IPS DF 4.7 (cell line): ENCODE results near the gene CYB5A.
"Not testable (repeated sequence)": the region's sequence is repeated elsewhere in the genome, so short reads cannot be mapped to it uniquely, and the experiment has no call there.

ENCODE experiments used
- DNase-seq: peaks from one replicate; pipeline ENCODE4 v3.0.0-alpha.2; 2013; ENCODE audit warnings: low spot score; ENCODE audit errors: extremely low read depth

The CYB5A gene, protein sequence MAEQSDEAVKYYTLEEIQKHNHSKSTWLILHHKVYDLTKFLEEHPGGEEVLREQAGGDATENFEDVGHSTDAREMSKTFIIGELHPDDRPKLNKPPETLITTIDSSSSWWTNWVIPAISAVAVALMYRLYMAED

DNA sequence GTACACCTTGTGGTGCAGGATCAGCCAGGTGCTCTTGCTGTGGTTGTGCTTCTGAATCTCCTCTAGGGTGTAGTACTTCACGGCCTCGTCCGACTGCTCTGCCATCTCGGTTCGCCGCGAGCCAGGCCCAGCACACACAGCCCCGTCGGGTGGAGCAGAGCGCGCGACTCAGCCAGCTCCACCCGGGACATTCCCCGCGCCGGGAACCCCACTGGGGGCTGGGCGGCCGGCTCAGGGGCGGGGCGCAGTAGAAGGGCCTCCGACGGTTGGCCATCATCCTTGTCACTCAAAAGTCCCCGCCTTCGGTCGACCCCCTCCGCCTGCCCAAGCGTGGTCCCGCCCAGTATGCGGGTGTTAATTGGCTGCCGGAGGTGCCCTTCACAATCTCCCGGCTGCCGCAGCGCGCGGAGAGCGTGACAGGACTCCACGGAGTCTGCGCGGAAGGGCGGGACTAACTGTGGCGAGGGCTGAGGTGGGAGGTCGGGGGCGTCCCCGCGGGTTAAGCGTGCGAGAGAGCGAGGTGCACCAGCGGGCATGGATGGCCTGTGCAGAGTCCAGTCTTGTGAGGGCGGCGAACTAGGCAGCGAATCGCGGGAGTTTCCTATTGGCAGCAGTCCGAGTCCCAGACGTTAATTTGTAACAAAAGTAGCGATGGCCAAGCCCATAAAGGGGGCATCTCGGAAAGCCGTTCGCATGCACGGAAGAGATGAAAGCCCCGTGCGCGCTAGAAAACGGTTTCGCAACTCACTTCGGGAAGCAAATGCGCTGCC lies at the start of gene CYB5A:
Gene CYB5A (minus strand): TSS at position 193 of the 770 bp plus-strand sequence. CDS start 88 bp downstream, at position 105.
- DNase-seq = peak; percentile 72

DNA sequence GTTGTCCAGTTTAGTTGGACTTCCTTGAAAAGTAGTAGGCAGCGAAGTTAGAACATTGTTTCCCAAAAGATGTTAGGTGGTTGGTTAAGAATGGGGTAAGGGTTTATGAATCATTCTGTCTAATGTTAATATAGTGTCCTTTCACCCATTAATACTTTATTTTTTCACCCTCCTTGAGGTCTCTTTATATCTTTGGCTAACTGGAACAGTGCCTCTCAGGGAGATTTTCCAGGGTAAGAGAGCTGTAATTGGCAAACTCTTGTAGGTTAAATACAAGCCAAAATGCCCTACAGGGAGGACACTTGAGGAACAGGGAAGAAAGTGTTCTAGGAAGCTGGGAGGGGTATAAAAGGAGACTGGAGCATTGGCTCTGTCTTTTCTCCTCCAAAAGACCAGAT lies 46.1 kb upstream of the CYB5A start:
- DNase-seq = no peak

DNA sequence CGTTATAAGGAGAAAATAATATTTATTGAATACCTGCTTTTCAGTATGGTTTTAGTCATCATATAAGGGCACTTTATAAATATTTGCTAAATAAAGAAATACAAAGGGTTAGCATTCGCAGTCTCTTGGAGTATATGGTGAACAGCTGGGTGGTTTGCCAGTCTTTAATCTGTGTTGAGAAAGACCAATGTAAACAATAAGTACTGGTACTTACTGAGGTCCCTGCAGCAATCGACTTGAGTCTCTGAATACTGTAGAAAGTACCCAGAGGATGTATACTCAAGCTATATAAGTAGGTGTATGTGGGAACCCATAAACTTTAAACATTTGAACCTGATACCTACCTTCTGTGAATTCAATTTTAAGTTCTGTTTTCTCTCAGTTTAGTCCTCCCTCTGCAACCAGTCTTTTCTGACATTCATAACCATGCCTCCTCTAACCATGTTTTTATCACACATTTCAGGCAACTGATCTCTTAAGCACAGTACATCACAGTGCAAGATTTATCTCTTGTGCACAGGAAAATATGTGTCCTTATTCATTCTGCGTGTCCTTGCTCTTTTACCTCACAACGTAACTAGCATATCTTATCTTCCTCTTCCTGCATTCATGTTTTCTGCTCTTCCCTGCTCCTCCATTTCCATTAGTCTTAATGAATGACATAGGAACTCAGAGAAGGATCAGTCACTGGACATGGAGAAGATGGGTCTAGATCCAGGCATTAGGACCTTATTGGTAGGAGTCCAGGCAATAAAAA lies 45.6 kb upstream of the CYB5A start:
- no peak for DNase-seq

DNA sequence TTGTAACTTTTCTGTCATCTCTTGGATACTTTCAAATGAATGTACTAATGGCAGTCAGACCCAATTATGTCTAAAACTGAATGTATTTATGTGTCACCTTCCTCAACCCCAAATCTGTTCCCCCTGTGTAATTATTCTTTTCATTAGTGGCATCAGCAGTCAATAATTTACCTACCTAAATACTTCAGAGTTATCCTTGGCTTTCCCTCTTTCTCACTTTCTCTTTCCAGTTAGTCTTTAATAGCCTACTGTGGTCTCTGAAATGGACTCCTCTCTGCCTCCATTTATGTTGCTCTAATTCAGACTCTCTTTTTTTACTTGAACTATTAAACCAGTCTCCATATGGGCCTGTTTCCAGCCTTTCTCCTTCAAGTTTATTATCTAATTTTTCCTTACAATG lies 44.9 kb upstream of the CYB5A start:
- DNase-seq = no peak

DNA sequence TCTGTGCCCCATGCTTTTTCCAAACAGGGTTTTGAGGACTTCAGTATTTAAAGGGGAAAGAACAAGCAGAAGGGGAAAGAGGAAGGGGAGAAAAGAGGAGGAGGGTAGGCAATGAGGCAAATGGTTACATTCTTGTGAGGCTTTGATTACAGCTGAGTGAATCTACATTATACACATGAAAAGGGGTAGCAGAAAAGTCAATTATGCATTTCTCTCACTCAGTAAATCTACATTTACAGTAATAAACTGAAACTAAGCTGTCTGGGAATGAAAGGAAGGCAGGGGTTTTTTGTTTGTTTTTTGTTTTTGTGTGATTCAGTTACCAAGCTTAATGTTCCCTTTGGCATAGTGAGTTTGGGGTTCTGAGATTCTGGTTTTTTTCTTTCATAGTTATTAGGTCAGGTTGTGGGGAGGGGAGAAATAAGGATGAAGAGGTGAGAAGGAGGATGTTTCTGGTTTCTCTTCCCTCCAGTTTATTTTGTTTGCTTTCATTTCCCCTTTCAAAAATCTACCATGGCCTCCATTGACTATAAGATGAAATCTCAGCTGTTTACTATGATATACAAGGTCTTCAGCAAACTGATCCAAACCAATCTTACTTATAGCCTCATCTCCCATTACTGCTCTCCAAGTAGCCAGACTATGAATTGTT lies 42.6 kb upstream of the CYB5A start:
- DNase-seq = no peak

DNA sequence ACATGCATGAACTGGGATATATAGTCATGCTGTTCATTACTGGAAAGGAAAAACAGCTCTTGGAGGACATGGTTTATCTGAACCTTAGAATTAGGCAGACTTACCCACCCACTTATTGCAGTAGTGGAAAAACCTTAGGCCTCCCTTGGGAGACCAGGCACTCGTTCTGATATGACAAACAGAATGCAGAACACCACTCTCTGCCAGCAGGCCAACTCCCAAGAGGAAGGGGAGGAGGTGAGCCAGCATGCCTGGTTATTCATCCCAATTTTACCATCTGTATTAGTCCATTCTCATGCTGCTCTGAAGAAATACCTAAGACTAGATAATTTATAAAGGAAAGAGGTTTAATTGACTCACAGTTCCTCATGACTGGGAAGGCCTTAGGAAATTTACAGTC lies 41.3 kb upstream of the CYB5A start:
- no peak for DNase-seq

DNA sequence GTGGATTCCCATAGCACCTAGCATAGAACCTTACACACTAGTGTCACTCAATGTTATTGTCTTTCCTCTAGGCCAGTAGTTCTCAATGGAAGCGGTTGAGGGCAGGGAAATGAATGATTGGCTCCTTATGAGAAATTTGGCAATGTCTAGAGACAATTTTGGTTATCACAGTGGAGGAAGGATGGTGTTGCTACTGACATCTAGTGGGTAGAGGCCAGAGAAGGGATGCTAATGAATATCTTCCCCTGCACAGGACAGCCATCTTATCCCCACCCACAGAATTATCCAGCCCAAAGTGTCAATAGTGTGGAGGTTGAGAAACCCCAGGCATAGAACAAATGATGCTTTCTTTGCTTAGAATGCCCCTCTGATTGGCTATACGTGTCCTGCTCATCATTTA lies 39.6 kb upstream of the CYB5A start:
- DNase-seq = no peak

DNA sequence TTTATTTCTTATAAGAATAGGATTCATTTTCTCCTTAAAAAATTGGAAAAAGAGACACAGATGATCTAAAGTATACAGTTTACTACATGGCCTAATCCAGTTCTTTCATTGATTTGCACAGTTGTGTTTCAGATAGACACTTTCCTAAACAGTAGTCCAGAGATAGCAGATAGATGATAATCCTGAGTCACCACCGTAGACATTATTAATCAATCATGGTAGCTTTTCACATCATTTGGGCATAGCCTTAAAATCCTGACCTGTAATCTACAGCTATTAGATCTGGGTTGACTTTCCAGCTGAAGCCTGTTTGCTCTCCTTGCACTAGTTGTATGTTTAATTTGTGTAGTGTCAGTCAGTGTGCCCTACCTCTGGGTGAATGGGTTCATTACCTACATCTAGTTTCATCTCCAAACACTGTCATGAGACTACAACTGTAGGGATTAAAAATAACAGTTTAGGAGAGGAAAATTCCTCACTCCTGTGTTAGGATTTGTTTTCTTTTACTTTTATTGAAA lies 38.0 kb upstream of the CYB5A start:
- DNase-seq = no peak

DNA sequence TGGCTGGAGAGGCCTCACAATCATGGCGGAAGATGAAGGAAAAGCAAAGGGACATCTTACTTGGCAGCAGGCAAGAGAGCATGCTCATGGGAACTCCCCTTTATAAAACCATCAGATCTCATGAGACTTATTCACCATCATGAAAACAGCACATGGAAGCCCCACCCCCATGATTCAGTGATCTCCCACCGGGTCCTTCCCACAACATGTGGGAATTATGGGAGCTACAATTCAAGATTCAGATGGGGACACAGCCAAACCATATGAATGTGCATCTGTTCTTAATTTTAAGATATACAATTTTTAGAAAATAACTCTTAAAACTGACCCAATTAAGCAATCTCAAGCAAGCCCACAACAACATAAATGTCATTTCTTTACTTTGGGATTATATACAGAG lies 36.4 kb upstream of the CYB5A start:
- DNase-seq = no peak

DNA sequence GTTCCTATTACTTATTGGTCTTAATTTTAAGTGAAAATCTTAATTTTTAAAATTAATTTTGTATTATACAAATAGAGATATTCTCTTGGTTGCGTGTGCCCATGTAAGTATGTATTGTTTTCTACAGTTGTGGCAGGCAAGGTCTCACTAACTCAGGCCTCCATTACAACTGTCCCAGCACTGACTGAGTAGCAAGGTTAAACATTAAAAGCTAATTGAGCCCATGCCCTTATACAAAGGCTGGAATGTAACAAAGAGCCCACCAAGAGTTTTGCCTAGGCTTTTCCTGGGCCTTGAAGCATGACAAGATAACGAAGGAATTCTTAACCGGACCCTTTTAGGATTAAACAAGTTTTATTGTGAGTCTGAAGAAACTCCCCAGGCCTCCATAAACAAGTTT lies 35.0 kb upstream of the CYB5A start:
- not testable (repeated sequence) for DNase-seq

DNA sequence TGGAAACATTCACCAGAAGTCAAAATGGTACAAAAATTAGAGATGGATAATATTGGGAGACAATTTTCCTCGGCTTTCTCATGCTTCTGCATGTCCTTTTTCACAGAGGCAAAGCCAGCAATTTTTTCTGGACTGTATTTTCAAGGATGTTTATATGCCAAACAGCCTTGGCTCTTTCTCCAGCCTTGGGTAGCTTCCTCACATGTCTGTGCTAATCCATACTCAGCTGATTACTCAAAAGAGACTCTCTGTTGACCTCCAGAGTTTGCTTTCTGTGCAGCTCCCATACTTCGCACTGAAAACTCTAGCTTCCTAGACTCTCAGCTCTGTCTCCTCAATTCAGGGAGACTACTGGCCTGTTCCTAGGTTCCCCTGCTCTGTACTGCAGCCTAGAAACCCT lies 34.5 kb upstream of the CYB5A start:
- DNase-seq = no peak

DNA sequence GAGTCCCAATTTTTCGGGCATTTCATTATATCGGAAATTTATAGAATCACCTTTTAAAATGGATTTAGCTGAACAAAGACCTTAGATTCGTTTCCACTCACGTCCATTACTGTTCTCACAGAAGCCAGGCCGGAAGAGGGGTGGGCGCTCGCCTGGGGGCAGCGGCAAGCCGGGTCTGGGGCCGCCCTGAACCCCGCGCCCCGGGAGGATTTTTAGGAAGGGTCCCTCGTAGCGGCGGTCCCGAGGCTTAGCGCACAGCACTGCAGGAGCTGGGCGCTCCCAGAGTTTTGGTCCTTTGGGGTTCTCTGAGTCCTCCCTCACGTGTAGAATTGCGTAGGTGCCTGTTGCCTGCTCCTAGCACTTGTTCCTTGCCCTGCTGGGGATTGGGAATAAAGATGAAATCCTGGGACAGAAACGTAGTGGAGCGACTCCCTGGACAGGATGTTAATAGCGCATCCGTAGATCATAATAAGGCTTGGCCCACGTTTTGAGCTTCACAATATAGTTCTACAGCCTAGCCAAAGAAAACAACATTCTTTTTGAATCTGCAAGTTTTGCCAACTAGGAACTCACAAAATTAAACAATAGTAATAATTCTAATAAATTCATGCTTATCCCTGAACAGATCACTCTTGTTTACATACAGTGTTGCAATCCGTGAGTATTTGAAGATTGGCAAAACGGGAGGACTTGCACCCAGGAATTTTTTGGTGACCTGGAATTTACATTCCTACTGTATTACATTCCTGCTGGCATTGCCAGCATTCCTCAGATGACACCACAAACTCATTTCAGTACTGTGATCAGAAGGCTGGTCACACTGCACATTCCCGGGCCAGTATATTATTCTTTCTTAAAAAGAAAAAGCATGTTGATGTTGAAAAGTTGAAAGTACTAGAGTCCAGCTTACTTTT lies 24.8 kb upstream of the CYB5A start:
- DNase-seq = no peak

DNA sequence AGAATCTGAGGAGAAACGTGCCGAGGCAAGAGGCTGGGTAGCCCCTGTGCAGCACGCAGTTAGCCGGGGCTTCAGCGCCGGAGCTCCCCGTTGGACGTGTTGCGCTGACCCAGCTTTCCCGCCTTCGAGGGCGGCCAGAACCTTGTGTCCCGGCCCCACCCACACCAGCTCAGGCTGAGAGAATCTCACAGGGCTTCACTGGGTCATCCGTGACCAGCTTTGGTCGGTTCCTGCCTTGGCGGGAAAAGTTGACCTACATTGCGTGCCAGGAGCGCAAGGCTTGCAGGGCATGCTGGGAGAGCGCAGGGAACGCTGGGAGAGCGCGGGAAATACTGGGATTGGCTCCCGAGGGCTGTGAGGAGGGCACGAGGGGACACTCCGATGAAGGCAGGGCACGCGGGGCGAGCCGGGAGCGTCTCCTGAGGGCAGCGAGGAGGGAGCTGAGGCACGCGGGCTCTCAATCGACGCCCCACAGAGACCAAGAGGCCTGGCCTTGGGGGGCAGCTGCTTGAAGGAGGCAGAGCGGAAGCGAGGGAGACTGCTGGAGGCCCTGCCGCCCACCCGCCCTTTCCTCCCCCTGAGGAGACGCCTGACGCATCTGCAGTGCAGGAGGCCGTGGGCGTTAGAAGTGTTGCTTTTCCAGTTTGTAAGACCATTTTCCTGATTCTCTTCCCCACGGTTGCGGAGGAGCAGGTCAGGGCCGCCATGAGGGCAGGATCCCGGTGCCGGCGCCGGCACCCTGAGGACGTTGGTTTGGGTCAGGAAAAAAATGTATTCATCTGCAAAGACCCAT lies 23.9 kb upstream of the CYB5A start, which contains the start of gene C18orf63:
Gene C18orf63 (plus strand): TSS at position 376 of the 793 bp plus-strand sequence. CDS start 2,027 bp downstream, outside the sequence.
- no peak for DNase-seq

DNA sequence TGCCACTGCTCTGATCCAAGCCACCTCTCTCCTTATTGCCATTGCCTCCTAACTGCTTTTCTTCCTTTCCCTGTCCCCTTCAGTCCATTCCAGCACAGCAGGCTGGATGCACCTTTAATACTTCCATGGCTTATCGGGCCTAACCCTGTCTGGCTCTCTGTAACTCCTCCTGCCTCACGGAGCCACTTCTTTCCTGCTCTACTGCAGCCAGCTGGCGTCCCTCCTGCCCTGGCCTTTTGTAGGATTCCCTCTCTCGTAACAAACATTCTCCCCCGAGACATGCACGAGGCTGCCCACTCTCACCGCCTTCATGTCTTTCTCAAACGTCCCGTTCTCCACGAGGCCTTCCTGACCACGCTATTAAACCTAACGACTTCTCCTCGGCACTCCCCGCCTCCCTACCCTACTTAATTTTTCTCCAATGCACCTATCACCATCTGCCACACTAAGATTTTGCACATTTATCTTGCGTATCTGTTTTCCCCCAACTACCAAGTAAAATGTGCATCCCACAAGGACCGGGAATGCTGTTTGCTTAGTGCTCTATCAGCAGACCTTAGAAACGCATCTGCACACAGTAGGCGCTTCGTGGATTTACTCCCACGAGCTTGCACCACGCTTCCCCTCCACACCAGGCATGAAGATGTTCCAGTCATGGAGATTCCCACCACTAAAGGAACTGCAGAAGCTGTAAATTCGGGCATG lies 23.1 kb upstream of the CYB5A start:
- DNase-seq = no peak

DNA sequence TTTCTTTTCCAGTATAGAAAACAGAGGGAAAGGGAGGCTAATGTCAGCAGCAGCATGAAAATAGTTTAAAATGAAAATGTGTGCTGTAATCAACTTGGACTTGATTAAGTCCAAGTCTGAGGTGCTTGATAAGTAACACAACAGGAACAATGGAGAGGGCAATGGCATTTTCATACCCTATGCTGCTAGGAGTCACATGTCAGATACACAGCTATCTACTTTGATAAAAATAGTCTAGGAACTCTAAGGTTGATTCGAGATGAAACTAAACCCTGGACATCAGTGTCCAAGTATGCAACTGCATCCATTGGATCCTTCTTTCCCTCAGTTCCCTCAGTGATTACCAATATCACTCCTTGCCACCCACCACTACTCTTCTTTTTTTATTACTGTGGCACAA lies 19.2 kb upstream of the CYB5A start:
- DNase-seq = no peak

DNA sequence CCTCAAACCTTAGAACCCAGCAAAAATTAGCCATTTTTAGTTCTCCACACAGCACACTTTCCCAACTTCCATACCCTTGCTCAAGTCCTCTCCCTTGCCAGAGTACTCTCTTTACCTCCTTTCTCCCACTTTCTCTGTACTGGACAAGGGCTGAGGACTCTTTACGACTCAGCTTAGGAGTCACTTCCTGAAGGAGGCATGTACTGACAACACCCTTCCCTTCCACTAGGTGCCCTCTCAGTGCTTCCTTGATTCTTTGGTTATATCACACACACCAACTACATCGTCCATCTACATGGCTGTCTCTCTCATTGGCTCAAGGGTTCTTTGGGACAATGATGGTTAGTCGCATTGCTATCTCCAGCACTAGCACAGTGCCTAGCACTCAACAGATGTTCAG lies 18.6 kb upstream of the CYB5A start:
- no peak for DNase-seq

DNA sequence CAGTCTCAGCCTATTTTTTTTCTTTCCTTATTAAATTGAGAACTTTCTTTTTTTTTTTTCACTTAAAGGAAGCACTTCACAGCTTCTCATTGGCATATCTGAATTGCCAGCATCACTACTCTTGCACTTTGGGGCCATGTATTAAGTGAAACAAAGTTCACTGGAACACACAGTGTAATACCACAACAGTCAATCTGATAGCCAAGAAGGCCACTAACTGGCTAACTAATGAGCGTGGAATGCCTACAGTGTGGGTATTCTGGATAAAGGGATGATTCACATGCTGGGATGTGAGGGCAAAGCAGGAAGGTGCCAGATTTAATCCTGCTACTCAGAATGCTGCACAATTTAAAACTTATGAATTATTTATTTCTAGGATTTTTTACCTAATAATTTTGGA lies 12.2 kb upstream of the CYB5A start:
- DNase-seq = no peak

DNA sequence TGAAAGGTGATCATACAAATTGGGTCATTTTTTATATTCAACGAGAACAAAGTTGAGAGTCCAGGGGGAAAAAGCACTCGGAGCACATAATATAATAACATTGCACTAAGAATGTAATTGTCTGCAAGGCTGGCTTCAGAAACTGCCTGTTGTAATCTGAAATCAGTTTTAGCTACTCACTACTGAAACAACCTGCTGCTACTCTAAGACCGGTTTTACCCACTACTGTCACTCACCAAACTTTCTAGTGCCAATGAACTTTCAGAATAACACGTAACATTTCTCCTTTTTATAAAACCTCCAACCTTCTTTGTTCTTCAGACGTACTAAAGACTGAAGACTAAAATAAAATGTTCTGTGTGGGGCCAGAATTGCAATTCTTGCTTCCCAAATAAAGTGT lies 11.5 kb upstream of the CYB5A start:
- DNase-seq = no peak

DNA sequence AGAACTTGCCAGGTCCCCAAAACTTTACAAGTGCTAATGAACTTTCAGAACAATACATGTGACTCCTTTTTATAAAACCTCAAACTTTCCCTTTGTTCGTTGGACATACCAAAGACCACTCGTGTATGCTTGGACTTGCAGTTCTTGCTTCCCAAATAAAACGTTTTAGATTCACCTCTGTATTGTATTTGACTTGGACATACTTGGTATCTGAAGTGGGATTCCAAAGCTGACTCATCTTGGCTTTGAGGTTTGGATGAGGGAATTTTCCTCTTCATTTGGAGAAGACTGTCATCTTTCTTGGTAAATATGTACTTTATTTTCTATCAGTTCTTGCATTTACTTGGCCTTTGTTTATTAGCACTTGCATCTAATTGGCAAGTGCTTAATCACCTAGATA lies 8.0 kb upstream of the CYB5A start:
- no peak for DNase-seq
